ENCODE results near the gene HIRA. TPM values are rescaled to one million over a fixed set of nuclear protein-coding genes. Genes with fewer than 3 reads are reported as not detected.

Gene HIRA
- total RNA-seq, 2 donors from 2014 or later, result 10.6 to 12.9 TPM

DNA sequence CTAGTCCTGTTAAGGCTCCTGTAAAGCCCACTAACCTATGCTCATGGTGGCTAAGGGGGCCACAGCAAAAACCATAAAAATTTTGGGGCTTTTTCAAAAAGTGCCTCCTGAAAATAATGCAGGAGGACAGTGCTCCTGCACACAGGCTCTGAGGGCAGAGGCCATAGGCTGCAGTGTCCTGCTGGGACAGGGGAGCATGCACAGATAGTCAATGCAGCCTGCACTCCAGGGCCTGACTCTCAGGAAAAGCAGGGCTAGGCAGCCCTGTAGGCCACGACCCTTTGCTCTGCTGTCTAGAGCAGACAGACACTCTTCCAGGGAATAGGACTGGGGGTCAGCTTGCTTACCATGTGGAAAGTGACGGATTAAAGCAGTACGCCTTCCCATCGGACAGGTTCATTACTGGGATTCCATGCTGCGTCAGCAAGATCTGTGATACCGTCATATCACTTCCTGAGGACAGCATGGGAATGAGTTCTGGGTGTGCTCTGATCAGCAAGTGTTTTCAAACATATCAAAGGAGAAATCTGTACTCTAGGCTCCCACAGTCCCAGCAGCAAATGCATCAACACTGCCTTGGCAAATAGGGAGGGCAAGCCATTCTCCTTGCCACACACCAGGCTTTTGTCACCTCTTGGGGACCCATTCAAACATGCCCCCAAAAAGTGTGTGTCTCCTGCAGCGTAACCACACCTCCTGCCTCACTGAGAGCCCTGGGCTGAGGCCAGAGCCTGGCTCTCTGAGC is 75.9 kb downstream of the HIRA start:
- Histone ChIP-seq H3K9me3 (no peaks in the 10 kb centered on the region), H3K4me1 (no peaks in the 10 kb centered on the region), H3K36me3 (replicated peaks in 1 of 2; ENCODE audit: insufficient read depth in 1 of 2, low read depth in 2 of 2) (peaks cover 7 to 32% of the 10 kb centered on the region in 2 donors), H3K27me3 (no peaks in the 10 kb centered on the region), H3K27ac (no peak overlapping the region), H3K4me3 (no peak overlapping the region)
- WGBS, 2 donors, result 95 to 96% methylated on average over 7 of the region's 7 CpGs
- ATAC-seq, result no peak
- no peak for TF ChIP-seq POLR2A (IDR thresholded peaks at IDR 0.05)
- TF ChIP-seq, protein P1, sequence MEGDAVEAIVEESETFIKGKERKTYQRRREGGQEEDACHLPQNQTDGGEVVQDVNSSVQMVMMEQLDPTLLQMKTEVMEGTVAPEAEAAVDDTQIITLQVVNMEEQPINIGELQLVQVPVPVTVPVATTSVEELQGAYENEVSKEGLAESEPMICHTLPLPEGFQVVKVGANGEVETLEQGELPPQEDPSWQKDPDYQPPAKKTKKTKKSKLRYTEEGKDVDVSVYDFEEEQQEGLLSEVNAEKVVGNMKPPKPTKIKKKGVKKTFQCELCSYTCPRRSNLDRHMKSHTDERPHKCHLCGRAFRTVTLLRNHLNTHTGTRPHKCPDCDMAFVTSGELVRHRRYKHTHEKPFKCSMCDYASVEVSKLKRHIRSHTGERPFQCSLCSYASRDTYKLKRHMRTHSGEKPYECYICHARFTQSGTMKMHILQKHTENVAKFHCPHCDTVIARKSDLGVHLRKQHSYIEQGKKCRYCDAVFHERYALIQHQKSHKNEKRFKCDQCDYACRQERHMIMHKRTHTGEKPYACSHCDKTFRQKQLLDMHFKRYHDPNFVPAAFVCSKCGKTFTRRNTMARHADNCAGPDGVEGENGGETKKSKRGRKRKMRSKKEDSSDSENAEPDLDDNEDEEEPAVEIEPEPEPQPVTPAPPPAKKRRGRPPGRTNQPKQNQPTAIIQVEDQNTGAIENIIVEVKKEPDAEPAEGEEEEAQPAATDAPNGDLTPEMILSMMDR (IDR thresholded peaks at IDR 0.05), result no peak
- DNase-seq, result no peak
- intact Hi-C loops (cut with DNase I), result no loop called here

DNA sequence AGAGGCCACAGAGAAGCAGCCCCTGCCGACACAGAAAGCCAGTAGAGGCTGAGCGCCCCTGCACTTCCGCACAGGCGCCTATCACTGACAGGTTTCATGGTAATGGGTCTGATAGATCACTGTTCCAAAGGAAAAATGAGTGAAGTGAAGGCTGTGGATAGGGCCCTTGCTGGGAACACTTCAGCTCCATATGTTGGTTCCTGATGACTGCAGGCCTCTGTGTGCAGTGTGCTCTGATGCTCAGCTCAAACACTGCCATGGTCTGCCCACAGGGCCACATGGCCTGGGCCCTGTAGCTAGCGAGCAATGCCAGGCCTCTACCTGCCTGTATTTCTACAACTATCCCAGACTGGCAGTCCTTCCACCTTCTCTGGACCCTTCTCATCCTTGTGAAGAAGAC is 77.3 kb downstream of the HIRA start:
- Histone ChIP-seq H3K9me3 (no peaks in the 10 kb centered on the region), H3K4me1 (no peaks in the 10 kb centered on the region), H3K27ac (no peak overlapping the region), H3K36me3 (replicated peaks in 1 of 2; ENCODE audit: insufficient read depth in 1 of 2, low read depth in 2 of 2) (peaks cover 8 to 29% of the 10 kb centered on the region in 2 donors), H3K27me3 (no peaks in the 10 kb centered on the region), H3K4me3 (no peak overlapping the region)
- intact Hi-C loops (cut with DNase I), result no loop called here
- 78 to 94% methylated on average over 1 to 5 of the region's 5 CpGs for WGBS, 2 donors
- no peak for DNase-seq
- ATAC-seq, result no peak
- TF ChIP-seq, protein P1 (IDR thresholded peaks at IDR 0.05), result no peak
- no peak for TF ChIP-seq POLR2A (IDR thresholded peaks at IDR 0.05)

DNA sequence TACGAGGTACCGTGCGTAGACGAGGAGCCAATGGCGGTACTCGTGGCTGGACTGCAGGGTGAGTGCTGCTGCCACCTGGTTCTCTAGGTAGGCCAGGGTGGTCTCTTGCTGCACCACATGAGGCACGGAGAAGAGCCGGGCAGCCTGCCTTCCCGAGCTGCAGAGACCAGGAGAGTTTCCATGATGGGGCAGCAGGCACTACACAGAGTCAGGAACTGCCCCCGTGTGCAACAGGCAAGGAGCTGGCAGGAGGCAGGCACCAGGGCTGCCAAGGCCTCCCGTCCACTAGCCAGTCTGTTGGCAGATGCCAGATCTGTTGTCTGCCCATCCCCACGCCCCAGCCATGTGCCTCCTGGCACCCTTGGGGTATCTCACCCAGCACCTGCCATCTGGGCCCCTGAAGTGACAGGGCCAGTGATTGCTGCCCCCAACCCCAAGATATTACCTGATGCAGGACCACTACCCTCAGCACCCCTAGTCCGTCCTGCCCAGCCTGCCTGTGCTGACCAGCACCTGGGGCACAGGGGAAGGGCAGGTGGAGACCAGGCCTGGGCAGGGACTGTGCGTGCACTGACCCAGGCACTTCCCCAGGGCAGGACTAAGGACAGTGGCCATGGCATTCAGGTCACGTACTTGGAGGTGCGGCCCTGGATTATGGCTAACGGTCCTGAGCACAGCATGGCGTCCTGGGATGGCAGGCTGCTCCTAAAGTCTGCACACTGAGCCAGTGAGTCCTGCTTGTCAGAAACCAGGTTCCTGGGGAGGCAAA is 78.0 kb downstream of the HIRA start:
- Histone ChIP-seq H3K4me1 (no peaks in the 10 kb centered on the region), H3K27ac (no peak overlapping the region), H3K4me3 (no peak overlapping the region), H3K36me3 (replicated peaks in 1 of 2; ENCODE audit: insufficient read depth in 1 of 2, low read depth in 2 of 2) (peaks cover 8 to 28% of the 10 kb centered on the region in 2 donors), H3K9me3 (no peaks in the 10 kb centered on the region), H3K27me3 (no peaks in the 10 kb centered on the region)
- ATAC-seq (no peak), DNase-seq (no peak)
- no peak for TF ChIP-seq POLR2A (IDR thresholded peaks at IDR 0.05)
- TF ChIP-seq, protein P1 (IDR thresholded peaks at IDR 0.05), result no peak
- intact Hi-C loops (cut with DNase I), result no loop called here
- 91 to 100% methylated on average over 8 to 18 of the region's 18 CpGs for WGBS, 2 donors

DNA sequence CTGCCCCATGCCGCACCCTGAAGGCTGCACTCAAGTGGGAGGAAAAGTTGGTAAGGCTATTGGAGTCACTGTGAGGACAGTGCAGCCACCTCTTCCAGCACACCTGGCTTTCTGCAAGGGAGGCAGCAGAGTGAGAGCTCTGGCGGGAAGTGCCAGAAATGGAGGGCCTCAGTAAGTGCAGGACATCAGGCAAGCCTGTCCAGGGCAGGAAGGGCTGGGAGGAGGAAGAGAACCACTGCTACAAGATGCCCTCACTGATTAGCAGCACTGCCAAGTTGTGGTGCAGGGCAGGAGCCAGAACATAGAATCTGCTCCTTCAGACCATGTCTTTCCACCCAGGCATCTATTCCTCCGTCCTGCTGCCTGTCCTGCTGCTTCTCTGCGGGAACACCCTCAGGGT is 78.8 kb downstream of the HIRA start:
- no peaks in the 10 kb centered on the region for H3K4me1 ChIP-seq
- no peak overlapping the region for H3K4me3 ChIP-seq
- H3K27me3 ChIP-seq, result no peaks in the 10 kb centered on the region
- no peaks in the 10 kb centered on the region for H3K9me3 ChIP-seq
- H3K27ac ChIP-seq, result no peak overlapping the region
- TF ChIP-seq POLR2A (IDR thresholded peaks at IDR 0.05), result no peak
- TF ChIP-seq, protein P1 (IDR thresholded peaks at IDR 0.05), result no peak
- ATAC-seq (no peak), DNase-seq (peak in 1 of 4 donors; percentile 5)
- peaks cover 8 to 28% of the 10 kb centered on the region in 2 donors for H3K36me3 ChIP-seq (replicated peaks in 1 of 2; ENCODE audit: insufficient read depth in 1 of 2, low read depth in 2 of 2)
- intact Hi-C loops (cut with DNase I), result no loop called here
- 91 to 98% methylated on average over 4 of the region's 4 CpGs for WGBS, 2 donors
